ENCODE measurements around the gene NR1H4. TPM values are rescaled to one million over a fixed set of nuclear protein-coding genes. Genes with fewer than 3 reads are reported as not detected.
"Not testable (repeated sequence)": the region's sequence is repeated elsewhere in the genome, so short reads cannot be mapped to it uniquely, and the experiment has no call there.

NR1H4 gene
- total RNA-seq, 1 experiment from 2014 or later = not detected

GRCh38 chr12:100593490-100593889 is 119.8 kb downstream of the NR1H4 start:
- Histone ChIP-seq H3K27me3 (replicated peaks; ENCODE audit: control insufficient read depth, insufficient read depth, low read length) (no peaks in the 10 kb centered on the region), H3K4me1 (peaks cover 4% of the 10 kb centered on the region; the same call in 1 of the 2 replicates), H3K36me3 (ENCODE audit: control insufficient read depth, insufficient read depth, low read length) (no peaks in the 10 kb centered on the region), H3K4me3 (ENCODE audit: low read depth, low read length) (no peak overlapping the region), H3K9me3 (no peaks in the 10 kb centered on the region)
- intact Hi-C loops (cut with micrococcal nuclease; ENCODE audit: unreplicated experiment) = no loop called here
- ChIA-PET POLR2A (interaction anchor here (1.2 kb wide), 1 partner anchor 20 kb away, joined by 3 read pairs; the partner anchor contains the start of gene GAS2L3), CTCF (no interaction called here)
- Mint-ChIP-seq H3K4me1 (ENCODE audit: low read depth, unreplicated experiment) (no peaks in the 10 kb centered on the region), H3K36me3 (ENCODE audit: insufficient read depth, unreplicated experiment) (no peaks in the 10 kb centered on the region), H3K9me3 (ENCODE audit: unreplicated experiment) (peaks cover 13% of the 10 kb centered on the region), H3K4me3 (ENCODE audit: unreplicated experiment) (no peak overlapping the region), H3K27me3 (ENCODE audit: insufficient read depth, unreplicated experiment) (no peaks in the 10 kb centered on the region), H3K27ac (ENCODE audit: unreplicated experiment) (no peak overlapping the region)
- no peak for DNase-seq
- no TSS peak for BruUV-seq (replicated peaks)
- TF ChIP-seq CTCF (IDR thresholded peaks at IDR 0.05; ENCODE audit: insufficient read depth in 1 of 2, low read depth in 1 of 2, low read length in 1 of 2, severe bottlenecking in 1 of 2, unreplicated experiment in 1 of 2) = no peak

- no peaks in the 10 kb centered on the region for H3K9me3 Mint-ChIP-seq (ENCODE audit: unreplicated experiment)
- no peaks in the 10 kb centered on the region for H3K36me3 Mint-ChIP-seq (ENCODE audit: insufficient read depth, unreplicated experiment)
- DNase-seq = no peak
- Histone ChIP-seq H3K4me3 (ENCODE audit: low read depth, low read length) (no peak overlapping the region), H3K27me3 (replicated peaks; ENCODE audit: control insufficient read depth, insufficient read depth, low read length) (no peaks in the 10 kb centered on the region), H3K36me3 (ENCODE audit: control insufficient read depth, insufficient read depth, low read length) (no peaks in the 10 kb centered on the region), H3K9me3 (no peaks in the 10 kb centered on the region), H3K4me1 (no peaks in the 10 kb centered on the region; the same call in 1 of the 2 replicates)
- TF ChIP-seq CTCF (IDR thresholded peaks at IDR 0.05; ENCODE audit: insufficient read depth in 1 of 2, low read depth in 1 of 2, low read length in 1 of 2, severe bottlenecking in 1 of 2, unreplicated experiment in 1 of 2) = no peak
- H3K27me3 Mint-ChIP-seq (ENCODE audit: insufficient read depth, unreplicated experiment) = no peaks in the 10 kb centered on the region
- BruUV-seq (replicated peaks) = no TSS peak
- POLR2A ChIA-PET = no interaction called here
- no peak overlapping the region for H3K27ac Mint-ChIP-seq (ENCODE audit: unreplicated experiment)
- H3K4me1 Mint-ChIP-seq (ENCODE audit: low read depth, unreplicated experiment) = no peaks in the 10 kb centered on the region
- H3K4me3 Mint-ChIP-seq (ENCODE audit: unreplicated experiment) = no peak overlapping the region
- intact Hi-C loops (cut with micrococcal nuclease; ENCODE audit: unreplicated experiment) = no loop called here
- CTCF ChIA-PET = no interaction called here
Observed at GRCh38 chr12:100601626-100602025, 128.0 kb downstream of the NR1H4 start.

- POLR2A ChIA-PET; H3K9me3 ChIP-seq; H3K27me3 ChIP-seq (replicated peaks; ENCODE audit: control insufficient read depth, insufficient read depth, low read length); H3K27me3 Mint-ChIP-seq (ENCODE audit: insufficient read depth, unreplicated experiment); H3K4me3 ChIP-seq (ENCODE audit: low read depth, low read length); DNase-seq; H3K36me3 Mint-ChIP-seq (ENCODE audit: insufficient read depth, unreplicated experiment); BruUV-seq (replicated peaks); H3K36me3 ChIP-seq (ENCODE audit: control insufficient read depth, insufficient read depth, low read length); H3K4me3 Mint-ChIP-seq (ENCODE audit: unreplicated experiment); H3K9me3 Mint-ChIP-seq (ENCODE audit: unreplicated experiment); H3K4me1 Mint-ChIP-seq (ENCODE audit: low read depth, unreplicated experiment); H3K4me1 ChIP-seq; CTCF ChIA-PET; H3K27ac Mint-ChIP-seq (ENCODE audit: unreplicated experiment); intact Hi-C loops (cut with micrococcal nuclease; ENCODE audit: unreplicated experiment): not testable (repeated sequence)
Observed at GRCh38 chr12:100602997-100603396, 129.3 kb downstream of the NR1H4 start.

- H3K9me3 ChIP-seq = no peaks in the 10 kb centered on the region
- no TSS peak for BruUV-seq (replicated peaks)
- POLR2A ChIA-PET = interaction anchor here (0.7 kb wide), 1 partner anchor 131 kb away, joined by 3 read pairs; no protein-coding TSS in a partner anchor
- CTCF ChIA-PET = no interaction called here
- H3K9me3 Mint-ChIP-seq (ENCODE audit: unreplicated experiment) = no peaks in the 10 kb centered on the region
- DNase-seq = no peak
- no peaks in the 10 kb centered on the region; the same call in 1 of the 2 replicates for H3K36me3 ChIP-seq (ENCODE audit: control insufficient read depth, insufficient read depth, low read length)
- H3K4me1 Mint-ChIP-seq (ENCODE audit: low read depth, unreplicated experiment) = no peaks in the 10 kb centered on the region
- intact Hi-C loops (cut with micrococcal nuclease; ENCODE audit: unreplicated experiment) = no loop called here
- H3K27ac Mint-ChIP-seq (ENCODE audit: unreplicated experiment) = no peak overlapping the region
- TF ChIP-seq CTCF (IDR thresholded peaks at IDR 0.05; ENCODE audit: insufficient read depth in 1 of 2, low read depth in 1 of 2, low read length in 1 of 2, severe bottlenecking in 1 of 2, unreplicated experiment in 1 of 2) = no peak
- H3K4me3 ChIP-seq (ENCODE audit: low read depth, low read length) = no peak overlapping the region
- no peaks in the 10 kb centered on the region for H3K4me1 ChIP-seq
- H3K4me3 Mint-ChIP-seq (ENCODE audit: unreplicated experiment) = no peak overlapping the region
- no peaks in the 10 kb centered on the region for H3K27me3 ChIP-seq (replicated peaks; ENCODE audit: control insufficient read depth, insufficient read depth, low read length)
- H3K27me3 Mint-ChIP-seq (ENCODE audit: insufficient read depth, unreplicated experiment) = no peaks in the 10 kb centered on the region
- no peaks in the 10 kb centered on the region for H3K36me3 Mint-ChIP-seq (ENCODE audit: insufficient read depth, unreplicated experiment)
Observed at GRCh38 chr12:100608776-100609175, 135.1 kb downstream of the NR1H4 start.

All from Caco-2 (cell line).